SK-N-SH treated with all-trans-retinoic acid at 6 μM for 48 hours (cell line): ENCODE data around the gene URI1.

Source experiments
- BACH2 ChIP-seq: fragments of 250-450 bp; sonication (Bioruptor Pico); IDR thresholded peaks from 2 replicates; pipeline ENCODE4 v1.9.0; 2021; ENCODE audit warnings: mild to moderate bottlenecking, borderline replicate concordance
- GLIS3 ChIP-seq: fragments of 250-450 bp; sonication (Bioruptor Pico); IDR thresholded peaks from 2 replicates; pipeline ENCODE4 v1.5.0; 2020; ENCODE audit warnings: mild to moderate bottlenecking, moderate library complexity
- ISL1 ChIP-seq: fragments of 250-450 bp; sonication (Bioruptor Pico); IDR thresholded peaks from 2 replicates; pipeline ENCODE4 v2.1.2; 2022; ENCODE audit warnings: mild to moderate bottlenecking, moderate library complexity
- TCF4 ChIP-seq: fragments of 250-450 bp; sonication (Bioruptor Pico); IDR thresholded peaks from 2 replicates; pipeline ENCODE4 v1.8.0; 2021; ENCODE audit warnings: mild to moderate bottlenecking, moderate library complexity, borderline replicate concordance
- TOX ChIP-seq: fragments of 250-450 bp; sonication (Bioruptor Pico); IDR thresholded peaks from 2 replicates; pipeline ENCODE4 v1.8.0; 2021; ENCODE audit warnings: mild to moderate bottlenecking, moderate library complexity, borderline replicate concordance
- ZC3H10 ChIP-seq: fragments of 250-450 bp; sonication (Bioruptor Pico); IDR thresholded peaks from 2 replicates; pipeline ENCODE4 v1.5.1; 2021; ENCODE audit warnings: mild to moderate bottlenecking, moderate library complexity
- ZFP3 ChIP-seq: fragments of 250-450 bp; sonication (Bioruptor Pico); IDR thresholded peaks from 2 replicates; pipeline ENCODE4 v1.5.0; 2020; ENCODE audit warnings: mild to moderate bottlenecking, moderate library complexity
- ZNF565 ChIP-seq: fragments of 450-650 bp; formaldehyde crosslinking; conservative IDR thresholded peaks from 2 replicates; pipeline ENCODE4 v1.5.0; 2020; ENCODE audit warnings: low read depth, mild to moderate bottlenecking, moderate library complexity
- TF ChIP-seq, protein P1 (sequence below): fragments of 250-450 bp; sonication (Bioruptor Pico); IDR thresholded peaks from 2 replicates; pipeline ENCODE4 v1.5.1; 2020; ENCODE audit warnings: low read depth, mild to moderate bottlenecking, moderate library complexity
- TF ChIP-seq, protein P2 (sequence below): fragments of 250-450 bp; sonication (Bioruptor Pico); IDR thresholded peaks from 2 replicates; pipeline ENCODE4 v1.8.0; 2020; ENCODE audit warnings: mild to moderate bottlenecking, moderate library complexity, borderline replicate concordance

DNA sequence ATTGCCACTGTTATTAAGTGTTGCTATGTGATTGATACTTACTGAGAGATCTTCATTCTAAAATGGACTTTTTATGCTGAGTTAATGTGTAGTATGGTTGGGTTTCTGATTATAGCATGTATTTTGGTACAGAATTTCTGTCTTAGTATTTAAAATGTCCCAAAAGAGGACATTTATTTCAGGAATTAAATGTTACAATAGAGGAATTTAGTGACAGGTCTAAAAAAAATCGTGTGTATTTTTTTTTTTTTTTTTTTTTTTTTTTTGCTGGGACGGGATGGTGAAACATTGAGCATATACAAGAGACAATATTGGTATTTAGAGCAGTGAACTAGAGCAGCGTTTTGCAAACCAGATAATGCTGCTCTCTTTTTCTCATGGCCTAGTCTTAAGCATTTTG is 27.9 kb downstream of the URI1 start:
- no peak for TF ChIP-seq GLIS3 (CRISPR knock-in tag)
- TF ChIP-seq TOX: no peak
- TF ChIP-seq ZFP3 (CRISPR knock-in tag): no peak
- TF ChIP-seq, protein P1, sequence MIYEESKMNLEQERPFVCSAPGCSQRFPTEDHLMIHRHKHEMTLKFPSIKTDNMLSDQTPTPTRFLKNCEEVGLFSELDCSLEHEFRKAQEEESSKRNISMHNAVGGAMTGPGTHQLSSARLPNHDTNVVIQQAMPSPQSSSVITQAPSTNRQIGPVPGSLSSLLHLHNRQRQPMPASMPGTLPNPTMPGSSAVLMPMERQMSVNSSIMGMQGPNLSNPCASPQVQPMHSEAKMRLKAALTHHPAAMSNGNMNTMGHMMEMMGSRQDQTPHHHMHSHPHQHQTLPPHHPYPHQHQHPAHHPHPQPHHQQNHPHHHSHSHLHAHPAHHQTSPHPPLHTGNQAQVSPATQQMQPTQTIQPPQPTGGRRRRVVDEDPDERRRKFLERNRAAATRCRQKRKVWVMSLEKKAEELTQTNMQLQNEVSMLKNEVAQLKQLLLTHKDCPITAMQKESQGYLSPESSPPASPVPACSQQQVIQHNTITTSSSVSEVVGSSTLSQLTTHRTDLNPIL (CRISPR knock-in tag): no peak
- TF ChIP-seq BACH2 (CRISPR knock-in tag): no peak
- TF ChIP-seq, protein P2, sequence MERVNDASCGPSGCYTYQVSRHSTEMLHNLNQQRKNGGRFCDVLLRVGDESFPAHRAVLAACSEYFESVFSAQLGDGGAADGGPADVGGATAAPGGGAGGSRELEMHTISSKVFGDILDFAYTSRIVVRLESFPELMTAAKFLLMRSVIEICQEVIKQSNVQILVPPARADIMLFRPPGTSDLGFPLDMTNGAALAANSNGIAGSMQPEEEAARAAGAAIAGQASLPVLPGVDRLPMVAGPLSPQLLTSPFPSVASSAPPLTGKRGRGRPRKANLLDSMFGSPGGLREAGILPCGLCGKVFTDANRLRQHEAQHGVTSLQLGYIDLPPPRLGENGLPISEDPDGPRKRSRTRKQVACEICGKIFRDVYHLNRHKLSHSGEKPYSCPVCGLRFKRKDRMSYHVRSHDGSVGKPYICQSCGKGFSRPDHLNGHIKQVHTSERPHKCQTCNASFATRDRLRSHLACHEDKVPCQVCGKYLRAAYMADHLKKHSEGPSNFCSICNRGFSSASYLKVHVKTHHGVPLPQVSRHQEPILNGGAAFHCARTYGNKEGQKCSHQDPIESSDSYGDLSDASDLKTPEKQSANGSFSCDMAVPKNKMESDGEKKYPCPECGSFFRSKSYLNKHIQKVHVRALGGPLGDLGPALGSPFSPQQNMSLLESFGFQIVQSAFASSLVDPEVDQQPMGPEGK (CRISPR knock-in tag): no peak
- TF ChIP-seq ISL1 (CRISPR knock-in tag): no peak
- no peak for TF ChIP-seq TCF4 (CRISPR knock-in tag)
- no peak for TF ChIP-seq ZC3H10 (CRISPR knock-in tag)
- no peak for TF ChIP-seq ZNF565 (CRISPR knock-in tag)
